OCI-LY1 (cell line): ENCODE data around the gene NUMA1.

ENCODE experiments used
- EZH2 ChIP-seq: fragments of 200-600 bp; sonication (generic), shearing (Covaris generic); IDR thresholded peaks from 2 replicates; pipeline ENCODE4 v1.8.0; 2017; ENCODE audit warnings: borderline replicate concordance, mixed run types, mild to moderate bottlenecking, antibody characterized with exemption, low read length, moderate library complexity, mixed read lengths
- TF ChIP-seq, protein P1 (sequence below): fragments of 200-600 bp; sonication (generic), shearing (Covaris generic); IDR thresholded peaks from 2 replicates; pipeline ENCODE4 v1.5.1; 2017; ENCODE audit warnings: mild to moderate bottlenecking, antibody characterized with exemption, low read length, moderate library complexity, mixed read lengths

DNA sequence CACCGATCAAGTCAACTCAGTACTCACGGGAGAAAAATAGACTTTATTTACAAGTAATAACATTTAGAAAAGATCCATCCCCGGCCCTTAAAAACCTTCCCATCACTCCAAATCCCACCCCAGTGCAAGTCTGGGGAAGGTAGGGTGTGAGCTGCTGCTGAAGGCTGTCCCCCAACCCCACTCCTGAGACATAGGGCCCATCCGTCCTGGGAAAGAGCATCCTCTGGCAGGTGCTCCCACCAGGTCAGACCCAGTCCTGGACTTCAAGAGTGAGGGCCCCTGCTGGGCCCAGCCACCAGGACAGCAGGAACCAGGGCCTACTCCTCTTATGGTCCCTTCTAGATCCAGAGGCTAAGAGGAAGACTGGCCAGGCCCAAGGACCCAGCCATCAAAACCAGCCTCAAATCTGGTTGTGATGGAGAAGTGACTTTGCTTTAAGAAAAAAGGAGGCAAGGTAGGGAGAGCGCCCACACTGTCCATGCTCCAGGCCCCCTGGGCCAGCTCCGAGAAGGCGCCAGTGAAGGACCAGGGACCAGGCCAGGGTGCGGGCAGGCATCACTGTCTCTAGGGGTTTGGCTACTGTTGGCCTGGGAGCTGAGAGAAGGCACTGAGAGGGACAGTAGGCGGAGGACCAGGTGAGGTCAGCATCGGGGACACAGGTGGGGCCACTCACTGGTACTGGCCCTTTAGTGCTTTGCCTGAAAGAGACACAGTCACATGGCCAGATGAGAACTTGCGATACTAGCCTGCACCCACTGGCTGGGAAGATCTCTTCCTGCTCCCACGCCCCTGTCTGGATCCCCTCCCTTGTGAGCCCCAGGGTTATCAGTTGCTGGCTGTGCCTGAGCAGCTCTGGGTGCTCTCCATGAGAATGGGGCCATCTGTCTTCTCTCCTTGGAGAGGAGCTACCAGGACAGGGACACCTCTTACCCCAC, 77.2 kb downstream of the NUMA1 start:
- TF ChIP-seq, protein P1, sequence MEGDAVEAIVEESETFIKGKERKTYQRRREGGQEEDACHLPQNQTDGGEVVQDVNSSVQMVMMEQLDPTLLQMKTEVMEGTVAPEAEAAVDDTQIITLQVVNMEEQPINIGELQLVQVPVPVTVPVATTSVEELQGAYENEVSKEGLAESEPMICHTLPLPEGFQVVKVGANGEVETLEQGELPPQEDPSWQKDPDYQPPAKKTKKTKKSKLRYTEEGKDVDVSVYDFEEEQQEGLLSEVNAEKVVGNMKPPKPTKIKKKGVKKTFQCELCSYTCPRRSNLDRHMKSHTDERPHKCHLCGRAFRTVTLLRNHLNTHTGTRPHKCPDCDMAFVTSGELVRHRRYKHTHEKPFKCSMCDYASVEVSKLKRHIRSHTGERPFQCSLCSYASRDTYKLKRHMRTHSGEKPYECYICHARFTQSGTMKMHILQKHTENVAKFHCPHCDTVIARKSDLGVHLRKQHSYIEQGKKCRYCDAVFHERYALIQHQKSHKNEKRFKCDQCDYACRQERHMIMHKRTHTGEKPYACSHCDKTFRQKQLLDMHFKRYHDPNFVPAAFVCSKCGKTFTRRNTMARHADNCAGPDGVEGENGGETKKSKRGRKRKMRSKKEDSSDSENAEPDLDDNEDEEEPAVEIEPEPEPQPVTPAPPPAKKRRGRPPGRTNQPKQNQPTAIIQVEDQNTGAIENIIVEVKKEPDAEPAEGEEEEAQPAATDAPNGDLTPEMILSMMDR = no peak
- no peak for TF ChIP-seq EZH2
